ENCODE results near the gene LIF.

DNA sequence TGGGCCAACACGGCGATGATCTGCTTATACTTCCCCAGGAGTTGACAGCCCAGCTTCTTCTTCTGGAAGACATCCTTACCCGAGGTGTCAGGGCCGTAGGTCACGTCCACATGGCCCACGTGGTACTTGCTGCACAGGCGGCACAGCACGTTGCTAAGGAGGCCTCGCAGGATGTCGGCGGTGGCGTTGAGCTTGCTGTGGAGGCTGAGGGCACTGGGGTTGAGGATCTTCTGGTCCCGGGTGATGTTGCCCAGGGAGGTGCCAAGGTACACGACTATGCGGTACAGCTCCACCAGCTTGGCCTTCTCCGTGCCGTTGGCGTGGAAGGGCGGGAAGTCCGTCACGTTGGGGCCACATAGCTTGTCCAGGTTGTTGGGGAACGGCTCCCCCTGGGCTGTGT, 2.9 kb downstream of the LIF start:
- no peak for TF ChIP-seq CTCF (IDR thresholded peaks at IDR 0.05; ENCODE audit: poor library complexity)
- TF ChIP-seq EZH2 (IDR thresholded peaks at IDR 0.05; ENCODE audit: borderline replicate concordance) = no peak
- no peak for TF ChIP-seq EZH2phosphoT487 (IDR thresholded peaks at IDR 0.05; ENCODE audit: low read depth, severe bottlenecking, unreplicated experiment)
